Measurements from ENCODE around the gene RYR1.

RYR1 gene

GRCh38 chr19:38429811-38430156, 3.7 kb upstream of the RYR1 start:
- Histone ChIP-seq H3K4me1 (ENCODE audit: control insufficient read depth, insufficient read depth, low read length) (peaks cover 8% of the 10 kb centered on the region), H3K4me3 (ENCODE audit: low read depth, low read length) (no peak overlapping the region), H3K36me3 (ENCODE audit: control insufficient read depth in 2 of 2, insufficient read depth in 1 of 2, low read length in 2 of 2) (no peaks in the 10 kb centered on the region; a peak in 1 of 3 replicates), H3K9me3 (ENCODE audit: control insufficient read depth, insufficient read depth, low read depth, low read length) (no peaks in the 10 kb centered on the region), H3K27ac (ENCODE audit: extremely low read depth, low read depth, low read length) (no peak overlapping the region)
- no peak for TF ChIP-seq ZNF394 (tag by site-specific recombination; IDR thresholded peaks at IDR 0.05; ENCODE audit: borderline replicate concordance)
- no peak for TF ChIP-seq ZNF639 (tag by site-specific recombination; IDR thresholded peaks at IDR 0.05)
- no peak for TF ChIP-seq ZNF837 (tag by site-specific recombination; IDR thresholded peaks at IDR 0.05)
- TF ChIP-seq PBX3 (CRISPR knock-in tag; IDR thresholded peaks at IDR 0.05), result no peak
- TF ChIP-seq ZNF121 (tag by site-specific recombination; IDR thresholded peaks at IDR 0.05), result peak; percentile 96
- no peak for TF ChIP-seq GLI2 (tag by site-specific recombination; IDR thresholded peaks at IDR 0.05; ENCODE audit: borderline replicate concordance, low read depth)
- CTCF ChIA-PET, result interaction anchor here (0.7 kb wide), 1 partner anchor 49 kb away, joined by 3 read pairs; no protein-coding TSS in a partner anchor
- POLR2A ChIA-PET, result no interaction called here

- H3K27ac ChIP-seq (ENCODE audit: extremely low read depth, low read depth, low read length), result no peak overlapping the region
- peaks cover 12% of the 10 kb centered on the region for H3K4me1 ChIP-seq (ENCODE audit: control insufficient read depth, insufficient read depth, low read length)
- TF ChIP-seq ZBTB44 (tag by site-specific recombination; IDR thresholded peaks at IDR 0.05) (no peak), ZBTB20 (tag by site-specific recombination; IDR thresholded peaks at IDR 0.05) (no peak), ZBTB7A (tag by site-specific recombination; IDR thresholded peaks at IDR 0.05; ENCODE audit: low read depth) (no peak), GFI1B (tag by site-specific recombination; IDR thresholded peaks at IDR 0.05) (no peak), ZSCAN16 (tag by site-specific recombination; IDR thresholded peaks at IDR 0.05) (no peak), ZNF692 (tag by site-specific recombination; IDR thresholded peaks at IDR 0.05) (no peak), ZNF791 (tag by site-specific recombination; IDR thresholded peaks at IDR 0.05) (no peak), ZNF121 (tag by site-specific recombination; IDR thresholded peaks at IDR 0.05) (peak; percentile 95)
- H3K4me3 ChIP-seq (ENCODE audit: low read depth, low read length), result no peak overlapping the region
- ChIA-PET POLR2A (no interaction called here), CTCF (interaction anchor here (0.6 to 0.7 kb wide), 3 partner anchors 50 to 1172 kb away, joined by 3 read pairs; no protein-coding TSS in a partner anchor)
- H3K9me3 ChIP-seq (ENCODE audit: control insufficient read depth, insufficient read depth, low read depth, low read length), result no peaks in the 10 kb centered on the region
- no peaks in the 10 kb centered on the region; a peak in 1 of 3 replicates for H3K36me3 ChIP-seq (ENCODE audit: control insufficient read depth in 2 of 2, insufficient read depth in 1 of 2, low read length in 2 of 2)
These were observed 2.6 kb upstream of the RYR1 start for GRCh38 chr19:38430931-38431330.

GRCh38 chr19:38434549-38435051, 1.1 kb downstream of the RYR1 start:
- no peak overlapping the region for H3K27ac ChIP-seq (ENCODE audit: extremely low read depth, low read depth, low read length)
- no peaks in the 10 kb centered on the region for H3K9me3 ChIP-seq (ENCODE audit: control insufficient read depth, insufficient read depth, low read depth, low read length)
- ChIA-PET POLR2A (interaction anchor here (0.6 kb wide), 1 partner anchor 417 kb away, joined by 11 read pairs; no protein-coding TSS in a partner anchor), CTCF (interaction anchor here (0.7 to 2.0 kb wide), 3 partner anchors 31 to 335 kb away, joined by 3 to 12 read pairs (median 7); partner anchors contain the start of gene FAM98C)
- no peaks in the 10 kb centered on the region; a peak in 1 of 3 replicates for H3K36me3 ChIP-seq (ENCODE audit: control insufficient read depth in 2 of 2, insufficient read depth in 1 of 2, low read length in 2 of 2)
- H3K4me3 ChIP-seq (ENCODE audit: low read depth, low read length), result no peak overlapping the region
- H3K4me1 ChIP-seq (ENCODE audit: control insufficient read depth, insufficient read depth, low read length), result peaks cover 12% of the 10 kb centered on the region
- TF ChIP-seq ZNF341 (tag by site-specific recombination; IDR thresholded peaks at IDR 0.05; ENCODE audit: low read depth) (peak; percentile 98), ZNF76 (tag by site-specific recombination; IDR thresholded peaks at IDR 0.05; ENCODE audit: borderline replicate concordance, low read depth) (peak; percentile 42; the same call in 1 of the 2 replicates), PATZ1 (tag by site-specific recombination; IDR thresholded peaks at IDR 0.05) (peak; percentile 47; the same call in 1 of the 2 replicates), ZNF394 (tag by site-specific recombination; IDR thresholded peaks at IDR 0.05; ENCODE audit: borderline replicate concordance) (no peak), ZNF302 (tag by site-specific recombination; IDR thresholded peaks at IDR 0.05; ENCODE audit: low read depth) (no peak), RBAK (tag by site-specific recombination; IDR thresholded peaks at IDR 0.05) (no peak), ZNF398 (tag by site-specific recombination; IDR thresholded peaks at IDR 0.05) (peak; percentile 62; the same call in 1 of the 2 replicates), SP7 (tag by site-specific recombination; IDR thresholded peaks at IDR 0.05) (no peak), ZBTB8A (tag by site-specific recombination; IDR thresholded peaks at IDR 0.05) (0 out of 2 replicates have a peak, but pooled peaks have one; percentile 14)

Data from HEK293 (cell line).